A549 (cell line): ENCODE measurements around the gene PPIF. TPM values are rescaled to one million over a fixed set of nuclear protein-coding genes. Genes with fewer than 3 reads are reported as not detected.

Experiments
- ATAC-seq, 2 experiments: fragments of 200-7000 bp in 1 of 2; fragments of >200 bp in 1 of 2; cut with Nextera tagmentation in 1 of 2; cut with Tn5 transposase in 1 of 2; 3 replicates each; pipeline versions ENCODE4 v1.8.0 to v1.9.1; 2018 to 2020; ENCODE audit warnings: mild to moderate bottlenecking in 1 of 2, moderate library complexity in 1 of 2
- CTCF ChIA-PET: fragments of 300-600 bp; sonication (Branson Sonifier 250); formaldehyde crosslinking; extraction: SDS; loops from one replicate; lab custom pipeline; 2021; ENCODE audit warnings: antibody characterized with exemption, inconsistent platforms; lab: Yijun Ruan, JAX
- POLR2A ChIA-PET: fragments of 350-600 bp; formaldehyde crosslinking; extraction: SDS; loops from one replicate; lab custom pipeline; 2021; ENCODE audit warnings: antibody characterized with exemption, inconsistent platforms; lab: Yijun Ruan, JAX
- DNase-seq, 2 experiments: peaks; one replicate each; pipeline versions ENCODE4 v3.0.0 to v3.0.0-alpha.2; 2011 to 2016; ENCODE audit warnings: low read depth in 1 of 2, low spot score in 1 of 2
- FAIRE-seq: peaks from 2 replicates; lab custom pipeline; 2011; peaks lifted over from hg19 to GRCh38; lab: Jason Lieb, UNC
- H3K27ac ChIP-seq, 2 experiments: fragments of >200 bp; sonication (Bioruptor Twin); formaldehyde crosslinking; 3 replicates each; pipeline ENCODE4 v1.5.1; 2016 to 2017
- H3K4me1 ChIP-seq: fragments of >200 bp; sonication (Bioruptor Twin); formaldehyde crosslinking; 3 replicates; pipeline ENCODE4 v1.6.1; 2016
- H3K4me2 ChIP-seq: fragments of >200 bp; sonication (Bioruptor Twin); formaldehyde crosslinking; 3 replicates; pipeline ENCODE4 v1.6.1; 2016
- H3K4me3 ChIP-seq: fragments of >200 bp; sonication (Bioruptor Twin); formaldehyde crosslinking; 3 replicates; pipeline ENCODE4 v1.5.1; 2016
- H3K9me3 ChIP-seq: fragments of >200 bp; sonication (Bioruptor Twin); formaldehyde crosslinking; 3 replicates; pipeline ENCODE4 v1.6.1; 2016
- BHLHE40 ChIP-seq: IDR thresholded peaks from 2 replicates; pipeline ENCODE4 v1.6.1; 2012; ENCODE audit warnings: low read depth, low read length, inconsistent platforms
- CHD2 ChIP-seq: fragments of 150-350 bp; IDR thresholded peaks from 2 replicates; pipeline ENCODE4 v1.6.1; 2014; ENCODE audit warnings: low read length; ENCODE audit not compliant: partially characterized antibody
- EHF ChIP-seq: fragments of 250-450 bp; sonication (Bioruptor Pico); IDR thresholded peaks from 2 replicates; pipeline ENCODE4 v1.5.0; 2020; ENCODE audit warnings: mild to moderate bottlenecking
- EHMT2 ChIP-seq: fragments of 200-600 bp; sonication (generic); IDR thresholded peaks from 2 replicates; pipeline ENCODE4 v1.6.1; 2016; ENCODE audit warnings: antibody characterized with exemption, low read depth, mild to moderate bottlenecking, moderate library complexity
- FOXS1 ChIP-seq: fragments of 250-450 bp; sonication (Bioruptor Pico); IDR thresholded peaks from 2 replicates; pipeline ENCODE4 v1.5.0; 2020; ENCODE audit warnings: mild to moderate bottlenecking, moderate library complexity
- HES2 ChIP-seq: fragments of >200 bp; sonication (Bioruptor Twin); formaldehyde crosslinking; IDR thresholded peaks from 2 replicates; pipeline ENCODE4 v1.6.1; 2016
- HEYL ChIP-seq: fragments of 250-450 bp; sonication (Bioruptor Pico); IDR thresholded peaks from 2 replicates; pipeline ENCODE4 v1.8.0; 2021; ENCODE audit warnings: mild to moderate bottlenecking, moderate library complexity
- JUNB ChIP-seq: fragments of >200 bp; sonication (Bioruptor Twin); formaldehyde crosslinking; IDR thresholded peaks from 2 replicates; pipeline ENCODE4 v1.6.1; 2016
- KDM1A ChIP-seq: fragments of 200-600 bp; sonication (generic); IDR thresholded peaks from 2 replicates; pipeline ENCODE4 v1.6.1; 2016; ENCODE audit warnings: low read depth, mild to moderate bottlenecking
- KDM5A ChIP-seq: fragments of 200-600 bp; sonication (generic); IDR thresholded peaks from 2 replicates; pipeline ENCODE4 v1.6.1; 2016; ENCODE audit warnings: antibody characterized with exemption, mild to moderate bottlenecking
- MAFK ChIP-seq: fragments of 450-650 bp; IDR thresholded peaks from 2 replicates; pipeline ENCODE4 v1.6.1; 2014; ENCODE audit not compliant: partially characterized antibody
- MAZ ChIP-seq: fragments of 150-350 bp; IDR thresholded peaks from 2 replicates; pipeline ENCODE4 v1.6.1; 2014; ENCODE audit warnings: antibody characterized with exemption, low read depth, low read length, borderline replicate concordance
- MYC ChIP-seq: IDR thresholded peaks from 2 replicates; pipeline ENCODE4 v1.6.1; 2012; ENCODE audit warnings: mild to moderate bottlenecking, inconsistent platforms, low read length, improper control_type of control experiment, borderline replicate concordance
- NR3C1 ChIP-seq: fragments of >200 bp; sonication (Bioruptor Twin); formaldehyde crosslinking; IDR thresholded peaks from 3 replicates; pipeline ENCODE4 v1.6.1; 2017
- PBX3 ChIP-seq: IDR thresholded peaks from 2 replicates; pipeline ENCODE4 v1.6.1; 2012
- POLR2AphosphoS2 ChIP-seq: conservative IDR thresholded peaks from 2 replicates; pipeline ENCODE4 v1.6.1; 2012; ENCODE audit warnings: low read length, improper control_type of control experiment, inconsistent platforms
- USF2 ChIP-seq: fragments of 450-650 bp; IDR thresholded peaks from 2 replicates; pipeline ENCODE4 v1.6.1; 2014; ENCODE audit warnings: antibody characterized with exemption
- ZFP36 ChIP-seq: fragments of 450-650 bp; IDR thresholded peaks from 2 replicates; pipeline ENCODE4 v1.6.1; 2014; ENCODE audit warnings: borderline replicate concordance; ENCODE audit not compliant: partially characterized antibody
- ZSCAN20 ChIP-seq: fragments of 250-450 bp; sonication (Bioruptor Pico); IDR thresholded peaks from 2 replicates; pipeline ENCODE4 v1.8.0; 2022; ENCODE audit warnings: mild to moderate bottlenecking, moderate library complexity
- WGBS: methylation state at CpG from one replicate; pipeline ENCODE4 v1.1.6; 2017; ENCODE audit errors: missing lambda C conversion rate; 5-methylcytosine and 5-hydroxymethylcytosine counted together
- polyA plus RNA-seq, 4 experiments: library from polyadenylated mRNA; depleted of rRNA in 3 of 4; stranded (reverse); fragments of >200 nt; fragmentation: RNase III in 1 of 4; extraction: RNeasy Plus Mini Kit Qiagen cat#74134 plus additional on column Dnase treatment in 1 of 4; gene quantifications; 2 replicates in 3 of 4; 3 replicates in 1 of 4; pipeline ENCODE4 v1.2.3, GENCODE V29; 2011 to 2017

Gene PPIF
- polyA plus RNA-seq, 2 of the 4 experiments (the other 2 are of a cell fraction), result 44.8 to 75.0 TPM

- TF ChIP-seq NR3C1 (no peak), EHMT2 (no peak), JUNB (no peak), FOXS1 (CRISPR knock-in tag) (no peak)
Observed at GRCh38 chr10:79385392-79385795, 38.1 kb downstream of the PPIF start (continued).

GRCh38 chr10:79385804-79386531 is 38.7 kb downstream of the PPIF start:
- peak; percentile 63 for TF ChIP-seq MAFK
- TF ChIP-seq KDM1A, result no peak
- H3K4me3 ChIP-seq, result no peak overlapping the region
- 87% methylated on average over 16 of the region's 28 CpGs for WGBS
- no peaks in the 10 kb centered on the region for H3K9me3 ChIP-seq
- no peak for ATAC-seq
- POLR2A ChIA-PET, result no interaction called here
- CTCF ChIA-PET, result interaction anchor here (1.0 kb wide), 1 partner anchor 12 kb away, joined by 7 read pairs; no protein-coding TSS in a partner anchor
- DNase-seq, result no peak
- FAIRE-seq, result no peak
- H3K4me2 ChIP-seq, result no peak overlapping the region
- H3K27ac ChIP-seq, result no peak overlapping the region
- H3K4me1 ChIP-seq, result peaks cover 16% of the 10 kb centered on the region

GRCh38 chr10:79386637-79387465 is 39.6 kb downstream of the PPIF start:
- Histone ChIP-seq H3K27ac (no peak overlapping the region), H3K4me2 (no peak overlapping the region), H3K9me3 (no peaks in the 10 kb centered on the region), H3K4me3 (no peak overlapping the region), H3K4me1 (peaks cover 7% of the 10 kb centered on the region)
- ChIA-PET POLR2A (no interaction called here), CTCF (interaction anchor here (1.6 to 2.4 kb wide), 2 partner anchors 13 to 14 kb away, joined by 5 to 13 read pairs; no protein-coding TSS in a partner anchor)
- ATAC-seq, result no peak
- no peak for FAIRE-seq
- DNase-seq, result no peak
- WGBS, result 79% methylated on average over 23 of the region's 24 CpGs
- TF ChIP-seq POLR2AphosphoS2 (no peak), KDM5A (no peak), HEYL (CRISPR knock-in tag) (no peak), ZFP36 (no peak), MAZ (no peak), HES2 (no peak), BHLHE40 (no peak)

- POLR2A ChIA-PET, result no interaction called here
- no peaks in the 10 kb centered on the region for H3K9me3 ChIP-seq
- no peak for TF ChIP-seq FOXS1 (CRISPR knock-in tag)
- no peak for TF ChIP-seq CHD2
- TF ChIP-seq EHF (CRISPR knock-in tag), result no peak
- TF ChIP-seq ZFP36, result no peak
- no peak for TF ChIP-seq MYC
- no peak for TF ChIP-seq ZSCAN20 (CRISPR knock-in tag)
- no peak for TF ChIP-seq PBX3
- no peak for TF ChIP-seq USF2
- no peak for TF ChIP-seq POLR2AphosphoS2
- TF ChIP-seq, all 56 proteins: peak for 0
- 0 out of 3 replicates have a peak, but pooled peaks cover under 1% of the 10 kb centered on the region for H3K4me1 ChIP-seq
- CTCF ChIA-PET, result interaction anchor here (1.0 to 2.4 kb wide), 5 partner anchors 11 to 80 kb away, joined by 3 to 13 read pairs (median 5); no protein-coding TSS in a partner anchor
- H3K27ac ChIP-seq, result no peak overlapping the region
- ATAC-seq (no peak), FAIRE-seq (no peak), DNase-seq (no peak)
- H3K4me3 ChIP-seq, result no peak overlapping the region
- WGBS, result 87% methylated on average over 4 of the region's 5 CpGs
- H3K4me2 ChIP-seq, result no peak overlapping the region
Observed at GRCh38 chr10:79387466-79387973, 40.3 kb downstream of the PPIF start.
